Pancreas (tissue), 10 donors: ENCODE data around the gene ACO2. TPM values are rescaled to one million over a fixed set of nuclear protein-coding genes. Genes with fewer than 3 reads are reported as not detected.

ENCODE experiments used
- ATAC-seq, 4 donors: fragments of 200-7000 bp; cut with Tn5 transposase; one replicate each; pipeline versions ENCODE4 v1.8.0 to v1.9.1; 2020; ENCODE audit warnings: mild to moderate bottlenecking in 4 of 4, moderate library complexity in 4 of 4
- DNase-seq, 6 donors: peaks; one replicate each; pipeline ENCODE4 v3.0.0-alpha.2; 2020
- FAIRE-seq: peaks from 2 replicates; lab custom pipeline; 2012; peaks lifted over from hg19 to GRCh38; lab: Jason Lieb, UNC
- H3K27ac ChIP-seq, 4 donors: fragments of 200-600 bp; sonication (generic); 1 replicate in 3 of 4; 2 replicates in 1 of 4; pipeline versions ENCODE4 v1.5.0 to v1.8.0; 2020
- H3K27me3 ChIP-seq, 4 donors: fragments of 200-600 bp; one replicate each; pipeline ENCODE4 v1.8.0; 2021
- H3K36me3 ChIP-seq, 3 donors: fragments of 200-600 bp; sonication (generic) in 1 of 3; one replicate each; pipeline versions ENCODE4 v1.5.0 to v1.8.0; 2020 to 2021
- H3K4me1 ChIP-seq, 3 donors: fragments of 200-600 bp; one replicate each; pipeline ENCODE4 v1.8.0; 2021
- H3K4me3 ChIP-seq, 4 donors: fragments of 200-600 bp; sonication (generic) in 2 of 4; one replicate each; pipeline versions ENCODE4 v1.5.0 to v1.8.0; 2020 to 2021
- H3K9me3 ChIP-seq, 4 donors: fragments of 200-600 bp; one replicate each; pipeline ENCODE4 v1.8.0; 2021
- WGBS, 2 donors: extraction: QIAGEN DNeasy Blood & Tissue Kit; methylation state at CpG; one replicate each; pipeline ENCODE4 v1.1.7; 2013; 5-methylcytosine and 5-hydroxymethylcytosine counted together
- intact Hi-C, 3 donors: fragments of 100-400 bp; cut with DNase I; formaldehyde crosslinking; loops; one replicate each; pipeline versions ENCODE4 v1.11.1 to v1.14.2; 2022
- polyA plus RNA-seq, 2 donors: library from polyadenylated mRNA; stranded (reverse); fragments of 200-250 nt; gene quantifications; one replicate each; pipeline ENCODE4 v1.2.3, GENCODE V29; 2013
- total RNA-seq, 6 donors: library from RNA; stranded (reverse); fragmentation: NEBNext Ultra II Directional in 4 of 6; extraction: Animal tissue kit (Norgen Biotek cat#: 25700) in 4 of 6; gene quantifications; one replicate each; pipeline versions ENCODE4 v1.2.1 to v1.2.4, GENCODE V29; 2021 to 2023
- TF ChIP-seq, protein P1 (sequence below), 4 donors: fragments of 200-600 bp; sonication (generic) in 3 of 4; IDR thresholded peaks; one replicate each; pipeline versions ENCODE4 v1.5.0 to v1.8.0; 2021; ENCODE audit warnings: antibody characterized with exemption in 4 of 4
- donor health status: healthy with polysubstance abuse.
- donor health status: DM: no; HTN: no; CAD: no; lungs with moderate emphysema.
- donor health status: DM: no; HTN: no; CAD: no.
- donor health status: control.
- donor health status: control.
- donor health status: Bipolar disorder and iron deficiency.
- donor health status: DM: yes; HTN: yes; CAD: no.
- donor health status: DM: no; HTN: no; CAD: no.
- donor health status: DM: no; HTN: no; CAD: no.
- donor health status: DM: yes; HTN: yes; CAD: no.

The ACO2 gene
- total and polyA plus RNA-seq, 8 donors = 19.2 to 53.1 (median 37.6) TPM

DNA sequence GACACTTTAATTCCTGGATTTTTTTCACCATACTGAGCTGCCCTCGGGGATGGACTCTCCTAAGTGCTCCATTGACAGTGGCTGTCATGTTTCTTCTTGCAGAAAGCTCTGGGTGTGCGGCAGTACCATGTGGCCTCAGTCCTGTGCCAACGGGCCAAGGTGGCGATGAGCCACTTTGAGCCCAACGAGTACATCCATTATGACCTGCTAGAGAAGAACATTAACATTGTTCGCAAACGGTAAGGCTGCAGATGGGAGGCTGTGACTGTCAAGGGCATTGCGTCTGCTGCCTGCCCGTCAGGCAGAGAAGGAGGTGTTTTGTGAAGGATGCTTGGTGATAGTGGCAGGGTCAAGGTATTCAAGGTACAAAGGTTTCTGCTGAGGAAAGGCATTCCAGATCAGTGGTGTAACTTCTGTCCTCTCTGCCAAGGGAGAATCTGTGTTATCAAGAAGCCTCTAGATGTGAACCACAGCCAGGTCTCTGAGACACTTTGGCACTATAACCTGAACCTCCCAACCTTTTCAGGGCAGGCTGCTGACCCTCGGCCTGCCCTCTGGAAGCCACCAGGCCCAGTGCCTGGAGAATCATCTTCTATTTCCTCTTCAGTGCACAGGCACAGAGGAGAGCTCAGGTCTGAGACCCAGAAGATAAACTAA, 30.8 kb downstream of the ACO2 start:
- Histone ChIP-seq H3K36me3 (peaks cover 0 to 7% (median 4%) of the 10 kb centered on the region in 3 donors), H3K4me3 (no peak overlapping the region), H3K27ac (no peak overlapping the region), H3K9me3 (no peaks in the 10 kb centered on the region), H3K4me1 (no peaks in the 10 kb centered on the region), H3K27me3 (no peaks in the 10 kb centered on the region)
- no peak for ATAC-seq
- intact Hi-C loops = no loop called here
- DNase-seq = no peak
- TF ChIP-seq, protein P1, sequence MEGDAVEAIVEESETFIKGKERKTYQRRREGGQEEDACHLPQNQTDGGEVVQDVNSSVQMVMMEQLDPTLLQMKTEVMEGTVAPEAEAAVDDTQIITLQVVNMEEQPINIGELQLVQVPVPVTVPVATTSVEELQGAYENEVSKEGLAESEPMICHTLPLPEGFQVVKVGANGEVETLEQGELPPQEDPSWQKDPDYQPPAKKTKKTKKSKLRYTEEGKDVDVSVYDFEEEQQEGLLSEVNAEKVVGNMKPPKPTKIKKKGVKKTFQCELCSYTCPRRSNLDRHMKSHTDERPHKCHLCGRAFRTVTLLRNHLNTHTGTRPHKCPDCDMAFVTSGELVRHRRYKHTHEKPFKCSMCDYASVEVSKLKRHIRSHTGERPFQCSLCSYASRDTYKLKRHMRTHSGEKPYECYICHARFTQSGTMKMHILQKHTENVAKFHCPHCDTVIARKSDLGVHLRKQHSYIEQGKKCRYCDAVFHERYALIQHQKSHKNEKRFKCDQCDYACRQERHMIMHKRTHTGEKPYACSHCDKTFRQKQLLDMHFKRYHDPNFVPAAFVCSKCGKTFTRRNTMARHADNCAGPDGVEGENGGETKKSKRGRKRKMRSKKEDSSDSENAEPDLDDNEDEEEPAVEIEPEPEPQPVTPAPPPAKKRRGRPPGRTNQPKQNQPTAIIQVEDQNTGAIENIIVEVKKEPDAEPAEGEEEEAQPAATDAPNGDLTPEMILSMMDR (IDR thresholded peaks at IDR 0.05) = no peak
- no peak for FAIRE-seq
- whole genome bisulfite sequencing, 2 donors = 72 to 74% methylated on average over 10 of the region's 10 CpGs

DNA sequence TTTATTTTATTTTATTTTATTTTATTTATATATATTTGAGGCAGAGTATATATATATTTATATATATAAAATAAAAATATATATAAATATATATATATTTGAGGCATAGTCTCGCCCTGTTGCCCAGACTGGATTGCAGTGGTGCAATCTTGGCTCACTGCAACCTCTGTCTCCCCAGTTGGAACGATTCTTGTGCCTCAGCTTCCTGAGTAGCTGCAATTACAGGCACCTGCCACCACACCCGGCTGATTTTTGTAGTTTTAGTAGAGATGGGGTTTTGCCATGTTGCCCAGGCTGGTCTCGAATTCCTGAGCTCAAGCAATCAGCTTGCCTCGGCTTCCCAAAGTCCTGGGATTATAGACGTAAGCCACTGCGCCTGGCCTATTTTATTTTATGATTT, 31.4 kb downstream of the ACO2 start:
- intact Hi-C loops = no loop called here

DNA sequence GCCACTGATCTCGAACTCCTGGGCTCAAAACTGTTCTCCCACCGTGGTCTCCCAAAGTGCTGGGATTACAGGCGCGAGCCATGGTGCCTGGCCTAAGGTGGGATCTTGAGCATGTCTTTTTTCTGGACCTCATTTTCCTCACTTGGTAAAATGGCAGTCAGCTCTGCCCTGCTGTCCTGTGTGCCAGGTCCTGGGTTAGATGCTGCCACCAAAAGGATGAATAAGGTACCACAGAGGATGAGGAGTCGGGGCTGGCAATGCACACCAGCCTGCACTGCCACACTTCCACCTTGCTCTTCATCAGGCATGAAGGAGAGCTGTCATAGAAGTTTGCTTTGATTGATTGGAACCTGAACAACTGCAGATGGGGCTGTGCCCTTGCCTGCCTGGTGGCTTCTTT, 32.3 kb downstream of the ACO2 start:
- Histone ChIP-seq H3K4me3 (no peak overlapping the region), H3K9me3 (no peaks in the 10 kb centered on the region), H3K4me1 (no peaks in the 10 kb centered on the region), H3K36me3 (peaks cover 0 to 7% (median 4%) of the 10 kb centered on the region in 3 donors), H3K27me3 (no peaks in the 10 kb centered on the region), H3K27ac (no peak overlapping the region)
- TF ChIP-seq, protein P1 (IDR thresholded peaks at IDR 0.05) = no peak
- intact Hi-C loops = no loop called here
- ATAC-seq (peak in 3 of 4 donors; percentile 66 to 74 (median 73)), DNase-seq (no peak), FAIRE-seq (no peak)
- 87 to 90% methylated on average over 5 of the region's 5 CpGs for WGBS, 2 donors

More for the DNA sequence above, 31.4 kb downstream of the ACO2 start:
- DNase-seq = no peak
- no peak overlapping the region for H3K27ac ChIP-seq
- peaks cover 0 to 7% (median 4%) of the 10 kb centered on the region in 3 donors for H3K36me3 ChIP-seq
- TF ChIP-seq, protein P1 (IDR thresholded peaks at IDR 0.05) = no peak
- H3K4me3 ChIP-seq = no peak overlapping the region
- no peaks in the 10 kb centered on the region for H3K9me3 ChIP-seq
- ATAC-seq = no peak
- WGBS, 2 donors = 81 to 84% methylated on average over 7 of the region's 7 CpGs
- FAIRE-seq = no peak
- no peaks in the 10 kb centered on the region for H3K27me3 ChIP-seq
- H3K4me1 ChIP-seq = no peaks in the 10 kb centered on the region

DNA sequence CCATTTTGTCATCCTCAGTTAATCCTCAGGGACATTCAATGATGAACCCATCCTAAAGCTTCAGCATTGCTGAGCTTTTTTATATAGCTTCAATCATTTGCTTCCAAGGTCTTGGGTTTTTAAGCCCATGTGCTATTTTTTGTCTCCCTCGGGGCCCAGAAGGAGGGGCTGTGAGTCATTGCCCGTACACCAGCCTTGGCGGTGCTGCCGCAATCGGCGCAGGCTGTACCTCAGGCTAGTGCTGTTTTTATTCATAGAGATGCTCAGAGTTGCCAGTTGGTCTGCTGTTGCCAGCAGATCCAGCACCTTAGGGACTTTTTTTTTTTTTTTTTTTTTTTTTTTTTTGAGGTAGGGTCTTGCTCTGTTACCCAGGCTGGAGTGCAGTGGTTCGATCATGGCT, 35.5 kb downstream of the ACO2 start:
- H3K36me3 ChIP-seq = peaks cover 0 to 22% (median 14%) of the 10 kb centered on the region in 3 donors
- DNase-seq (no peak), ATAC-seq (no peak), FAIRE-seq (no peak)
- no peak overlapping the region for H3K27ac ChIP-seq
- H3K4me3 ChIP-seq = no peak overlapping the region
- intact Hi-C loops = no loop called here
- TF ChIP-seq, protein P1 (IDR thresholded peaks at IDR 0.05) = no peak
- 85 to 96% methylated on average over 7 of the region's 7 CpGs for WGBS, 2 donors
- no peaks in the 10 kb centered on the region for H3K4me1 ChIP-seq
- H3K9me3 ChIP-seq = no peaks in the 10 kb centered on the region
- no peaks in the 10 kb centered on the region for H3K27me3 ChIP-seq

DNA sequence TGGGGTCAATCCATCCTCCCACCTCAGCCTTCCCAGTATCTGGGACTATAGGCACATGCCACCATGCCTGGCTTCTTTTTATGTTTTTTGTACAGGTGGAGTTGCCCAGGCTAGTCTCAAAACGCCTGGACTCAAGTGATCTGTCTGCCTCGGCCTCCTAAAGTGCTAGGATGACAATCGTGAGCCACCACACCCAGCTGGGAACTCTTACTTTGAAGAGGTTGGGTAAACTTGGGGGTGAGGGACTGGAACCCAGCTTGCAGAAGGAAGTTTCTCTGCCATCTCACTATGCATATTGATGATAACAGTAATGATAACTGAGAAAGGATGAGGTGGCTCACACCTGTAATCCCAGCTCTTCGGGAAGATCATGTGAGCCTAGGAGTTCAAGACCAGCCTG, 35.9 kb downstream of the ACO2 start:
- TF ChIP-seq, protein P1 (IDR thresholded peaks at IDR 0.05) = no peak
- intact Hi-C loops = no loop called here
- H3K36me3 ChIP-seq = peaks cover 0 to 22% (median 14%) of the 10 kb centered on the region in 3 donors
- WGBS, 2 donors = 80 to 83% methylated on average over 4 of the region's 4 CpGs
- H3K27ac ChIP-seq = no peak overlapping the region
- no peaks in the 10 kb centered on the region for H3K27me3 ChIP-seq
- H3K9me3 ChIP-seq = no peaks in the 10 kb centered on the region
- H3K4me3 ChIP-seq = no peak overlapping the region
- H3K4me1 ChIP-seq = no peaks in the 10 kb centered on the region
- FAIRE-seq = no peak
- ATAC-seq = no peak
- no peak for DNase-seq
